Dermis blood vessel endothelial cell (primary cell): Measurements from ENCODE around the gene TCF3. TPM values are rescaled to one million over a fixed set of nuclear protein-coding genes. Genes with fewer than 3 reads are reported as not detected.

Experiments used
- DNase-seq: peaks from one replicate; pipeline ENCODE4 v3.0.0; 2010
- total RNA-seq: library from RNA; depleted of rRNA; stranded (reverse); fragments of >200 nt; gene quantifications from 2 replicates; pipeline ENCODE4 v1.2.3, GENCODE V29; 2014

TCF3 gene
- total RNA-seq, 1 donor from 2014 or later: 94.1 TPM

GRCh38 chr19:1609103-1609396 lies 43.4 kb downstream of the TCF3 start:
- DNase-seq: no peak

GRCh38 chr19:1608359-1609102 lies 43.9 kb downstream of the TCF3 start:
- no peak for DNase-seq

GRCh38 chr19:1606138-1606651 lies 46.2 kb downstream of the TCF3 start:
- DNase-seq: no peak

GRCh38 chr19:1605236-1606137 lies 46.9 kb downstream of the TCF3 start, which contains the start of gene UQCR11:
Gene UQCR11 (minus strand): TSS chr19:1605462. CDS start chr19:1605409, 53 bp downstream.
- DNase-seq: peak; percentile 96

GRCh38 chr19:1602091-1602707 lies 50.2 kb downstream of the TCF3 start:
- DNase-seq: no peak

- no peak for DNase-seq
These were observed 50.8 kb downstream of the TCF3 start for GRCh38 chr19:1601613-1602064.

GRCh38 chr19:1599460-1599846 lies 53.0 kb downstream of the TCF3 start:
- no peak for DNase-seq

GRCh38 chr19:1598777-1599459 lies 53.5 kb downstream of the TCF3 start:
- no peak for DNase-seq

GRCh38 chr19:1593501-1593772 lies 59.0 kb downstream of the TCF3 start:
- DNase-seq: no peak

GRCh38 chr19:1592755-1593500 lies 59.5 kb downstream of the TCF3 start, which contains the start of gene MBD3:
Gene MBD3 (minus strand): TSS chr19:1592865. CDS start chr19:1592631, 234 bp downstream.
- DNase-seq: peak; percentile 97

GRCh38 chr19:1592024-1592754 lies 60.2 kb downstream of the TCF3 start:
- DNase-seq: peak; percentile 95

- DNase-seq: peak; percentile 53
These were observed 60.9 kb downstream of the TCF3 start for GRCh38 chr19:1591421-1592023.

- peak; percentile 43 for DNase-seq
These were observed 61.6 kb downstream of the TCF3 start for GRCh38 chr19:1590641-1591397.

- DNase-seq: no peak
These were observed 64.5 kb downstream of the TCF3 start for GRCh38 chr19:1587872-1588271.

- no peak for DNase-seq
These were observed 67.2 kb downstream of the TCF3 start for GRCh38 chr19:1585243-1585580.

GRCh38 chr19:1584500-1585242 lies 67.7 kb downstream of the TCF3 start:
- DNase-seq: no peak

- no peak for DNase-seq
These were observed 70.2 kb downstream of the TCF3 start for GRCh38 chr19:1582201-1582600.

- DNase-seq: no peak
These were observed 71.5 kb downstream of the TCF3 start for GRCh38 chr19:1580957-1581356.

- DNase-seq: no peak
These were observed 72.0 kb downstream of the TCF3 start for GRCh38 chr19:1580382-1580781.
